ENCODE measurements around the gene LLGL2.

The LLGL2 gene

DNA sequence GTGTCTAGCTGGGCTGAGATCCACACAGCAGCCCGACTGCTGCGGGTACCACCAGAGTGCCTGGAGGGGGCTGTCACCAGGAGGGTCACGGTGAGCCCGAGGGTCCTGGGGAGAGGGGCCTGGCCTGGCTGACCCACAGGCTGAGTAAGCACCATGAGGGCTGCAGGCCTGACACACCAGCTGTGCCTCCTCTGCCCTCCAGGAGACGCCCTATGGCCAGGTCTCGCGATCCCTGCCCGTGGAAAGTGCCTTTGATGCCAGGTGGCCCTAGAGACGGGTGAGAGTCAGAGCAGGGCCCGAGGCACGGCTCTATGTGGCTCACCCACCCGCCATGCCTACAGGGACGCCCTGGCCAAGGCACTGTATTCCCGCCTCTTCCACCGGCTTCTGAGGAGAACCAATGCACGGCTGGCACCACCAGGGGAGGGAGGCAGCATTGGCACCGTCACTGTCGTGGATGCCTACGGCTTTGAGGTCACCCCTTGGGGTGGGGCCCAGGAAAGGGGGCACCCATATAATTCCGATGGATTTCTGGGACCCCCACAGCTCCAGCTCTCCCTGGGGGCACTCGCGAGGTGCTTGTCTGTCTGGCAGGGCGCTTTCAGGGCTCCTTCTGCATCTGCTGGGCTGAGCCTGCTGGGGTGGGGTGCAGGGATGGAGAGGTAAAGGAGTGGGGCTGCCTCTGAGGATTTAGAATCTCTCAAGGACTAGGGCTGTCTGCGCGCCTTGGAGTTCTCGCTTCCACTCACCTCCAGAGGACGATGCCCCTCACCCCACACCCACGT lies 69.2 kb downstream of the LLGL2 start:
- DNase-seq, result no peak

- no peak for DNase-seq
Measured at GRCh38 chr17:75595284-75595919, 69.9 kb downstream of the LLGL2 start.

DNA sequence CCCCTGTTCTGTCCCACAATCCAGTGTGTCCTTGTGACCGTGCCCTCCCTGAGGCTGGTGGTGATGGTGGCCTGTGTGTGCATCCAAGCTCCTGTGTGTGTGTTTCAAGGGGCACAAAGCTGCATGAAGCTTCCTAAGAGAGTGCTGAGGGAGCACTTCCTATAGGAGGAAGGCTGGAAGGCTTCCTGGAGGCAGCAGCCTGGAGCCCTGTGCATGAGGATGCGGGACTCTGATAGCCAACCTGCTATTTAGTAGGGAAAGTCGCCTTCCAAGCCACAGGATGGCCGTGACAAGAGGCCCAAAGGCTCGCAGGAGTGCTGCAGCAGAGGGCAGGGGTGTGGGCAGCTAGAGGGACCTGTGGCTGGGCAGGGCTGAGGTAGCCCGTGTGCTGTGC lies 70.4 kb downstream of the LLGL2 start:
- DNase-seq, result no peak

GRCh38 chr17:75596320-75597087 lies 71.0 kb downstream of the LLGL2 start:
- no peak for DNase-seq

- DNase-seq, result no peak
Measured at GRCh38 chr17:75601057-75601987, 75.8 kb downstream of the LLGL2 start.

- DNase-seq, result no peak
Measured at GRCh38 chr17:75602644-75603043, 77.1 kb downstream of the LLGL2 start.

DNA sequence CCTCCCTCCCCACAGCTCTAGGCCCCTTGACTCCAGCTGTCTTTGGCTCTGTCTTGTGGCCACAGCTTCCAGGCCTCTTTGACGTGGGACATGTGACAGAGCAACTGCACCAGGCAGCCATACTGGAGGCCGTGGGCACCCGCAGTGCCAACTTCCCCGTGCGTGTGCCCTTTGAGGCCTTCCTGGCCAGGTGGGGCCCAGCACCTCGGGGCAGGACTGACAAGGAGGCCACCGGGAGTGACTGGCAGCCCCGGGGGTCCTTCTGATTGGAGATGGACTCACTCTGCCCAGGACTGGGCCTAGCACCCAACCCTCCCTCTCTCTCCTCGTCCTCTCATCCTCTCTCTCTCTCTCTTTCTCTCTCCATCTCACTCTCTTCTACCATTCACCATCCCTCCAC lies 77.6 kb downstream of the LLGL2 start:
- DNase-seq, result no peak

- no peak for DNase-seq
Measured at GRCh38 chr17:75604034-75604695, 78.7 kb downstream of the LLGL2 start.

DNA sequence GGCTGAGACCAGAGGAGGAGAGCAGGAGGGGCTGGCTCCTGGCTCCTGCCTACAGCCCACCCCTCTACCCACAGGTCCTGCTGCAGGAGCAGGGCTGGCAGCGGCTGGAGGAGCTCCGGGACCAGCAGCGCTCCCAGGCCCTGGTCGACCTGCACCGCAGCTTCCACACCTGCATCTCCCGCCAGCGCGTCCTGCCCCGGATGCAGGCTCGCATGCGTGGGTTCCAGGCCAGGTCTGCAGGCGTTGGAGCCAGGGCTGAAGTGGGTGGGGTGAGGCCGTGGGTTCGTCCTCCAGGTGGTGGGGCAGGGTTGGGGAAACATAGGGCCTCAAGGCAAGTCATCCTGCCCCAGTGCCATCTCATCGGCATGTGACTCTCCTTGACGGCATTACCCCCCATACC lies 80.3 kb downstream of the LLGL2 start:
- no peak for DNase-seq

- DNase-seq, result no peak
Measured at GRCh38 chr17:75607086-75607485, 81.6 kb downstream of the LLGL2 start.

- no peak for DNase-seq
Measured at GRCh38 chr17:75610103-75610984, 84.8 kb downstream of the LLGL2 start.

- DNase-seq, result no peak
Measured at GRCh38 chr17:75611851-75612429, 86.4 kb downstream of the LLGL2 start.

- no peak for DNase-seq
Measured at GRCh38 chr17:75612906-75613626, 87.6 kb downstream of the LLGL2 start.

GRCh38 chr17:75614006-75614405 lies 88.5 kb downstream of the LLGL2 start:
- no peak for DNase-seq

- no peak for DNase-seq
Measured at GRCh38 chr17:75614556-75615270, 89.2 kb downstream of the LLGL2 start.

DNA sequence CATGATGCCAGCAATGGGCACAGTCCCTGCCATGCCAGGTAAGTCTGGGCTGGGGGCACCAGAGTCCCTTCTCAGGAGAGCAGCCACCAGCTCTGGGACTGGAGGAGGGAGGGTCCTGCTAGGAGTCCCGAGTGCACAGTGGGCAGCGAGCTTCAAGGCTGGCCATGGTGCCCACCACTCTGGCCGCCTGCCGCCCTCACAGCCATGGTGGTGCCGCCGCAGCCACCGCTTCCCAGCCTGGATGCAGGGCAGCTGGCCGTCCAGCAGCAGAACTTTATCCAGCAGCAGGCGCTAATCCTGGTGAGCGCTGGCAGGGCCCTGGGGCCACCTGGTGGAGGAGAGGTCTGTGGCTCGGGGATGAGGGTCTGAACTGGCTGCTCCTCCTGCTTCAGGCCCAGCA lies 89.8 kb downstream of the LLGL2 start:
- no peak for DNase-seq

GRCh38 chr17:75616521-75617122 lies 91.1 kb downstream of the LLGL2 start:
- DNase-seq, result no peak

GRCh38 chr17:75617218-75617617 lies 91.7 kb downstream of the LLGL2 start:
- no peak for DNase-seq

DNA sequence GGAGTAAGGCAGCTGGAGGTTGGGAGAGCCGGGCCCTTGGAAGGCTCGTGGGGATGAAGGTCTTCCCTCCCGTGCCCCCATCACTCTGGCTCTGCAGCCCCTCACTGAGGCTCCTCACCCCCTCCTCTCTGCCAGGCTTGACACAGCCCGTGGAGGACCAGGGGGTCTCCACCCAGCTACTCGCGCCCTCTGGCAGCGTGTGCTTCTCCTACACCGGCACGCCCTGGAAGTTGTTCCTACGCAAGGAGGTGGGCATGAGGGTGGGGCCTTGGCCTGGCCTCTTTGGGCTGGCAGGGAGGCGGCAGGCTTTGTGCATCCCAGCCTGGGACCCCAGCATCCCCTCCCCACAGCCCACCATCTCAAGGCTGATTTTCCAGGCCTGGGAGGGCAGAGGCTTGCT lies 92.2 kb downstream of the LLGL2 start:
- DNase-seq, result no peak
